ENCODE data around the gene CD180.

- TF ChIP-seq POLR2A (IDR thresholded peaks at IDR 0.05) (no peak), CTCF (IDR thresholded peaks at IDR 0.05) (no peak)
Observed at GRCh38 chr5:67146574-67146973, 50.0 kb downstream of the CD180 start.
